NOMO-1 treated with dmso at 0.1 percent for 144 hours (cell line): Measurements from ENCODE around the gene SDCCAG8.

Experiments used
- DNase-seq: peaks from one replicate; lab custom pipeline; 2025; ENCODE audit not compliant: unreplicated experiment; lab: John Stamatoyannopoulos, UW

Gene SDCCAG8

DNA sequence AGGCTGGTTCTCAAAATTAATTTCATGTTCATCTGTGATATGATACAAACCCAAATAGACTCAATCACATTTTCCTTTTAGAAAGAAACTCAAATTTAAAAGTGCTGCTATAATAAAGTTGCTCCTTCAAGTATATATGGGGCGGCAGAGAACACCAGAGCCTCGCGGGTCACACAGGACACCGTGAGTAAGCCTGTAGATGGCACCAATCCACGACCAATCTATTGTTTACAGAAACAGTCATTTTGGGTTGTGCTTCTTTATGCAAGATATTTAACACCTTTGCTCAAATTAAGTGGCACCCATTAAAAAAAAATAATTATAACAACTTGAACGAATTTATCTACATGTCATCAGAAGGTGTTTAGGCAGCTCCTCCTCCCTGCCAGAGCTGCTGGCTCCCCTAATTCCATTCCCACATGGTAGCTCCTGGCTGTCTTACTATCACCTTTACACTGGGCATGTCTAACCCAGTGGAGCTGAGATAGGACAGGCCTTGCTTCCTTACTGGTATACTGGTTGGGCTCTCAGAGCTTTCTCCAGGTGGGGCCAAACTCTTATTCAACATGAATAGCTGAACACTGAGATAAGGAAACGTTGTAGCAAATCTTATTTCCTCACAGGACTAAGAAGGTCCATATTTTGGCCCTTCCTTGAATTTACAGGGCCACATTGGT is 287.0 kb downstream of the SDCCAG8 start:
- DNase-seq, result no peak

DNA sequence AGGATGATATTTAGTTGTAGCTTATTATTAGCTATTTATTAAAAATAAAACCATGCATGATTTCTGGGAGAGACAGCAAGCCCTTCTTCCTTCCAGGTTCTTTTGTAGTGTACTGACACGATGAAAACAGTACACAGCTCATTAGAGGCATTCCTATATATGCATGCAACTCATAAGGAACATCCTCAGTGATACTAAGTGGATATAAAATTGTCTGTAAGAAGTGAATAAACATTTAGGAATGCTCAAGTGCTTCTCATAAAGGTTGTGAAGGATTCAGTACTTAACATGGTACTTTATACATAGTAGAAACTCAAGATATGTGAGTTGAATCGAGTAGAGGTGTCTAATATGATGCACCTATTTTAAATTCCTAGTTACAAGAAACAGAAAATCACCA is 287.7 kb downstream of the SDCCAG8 start:
- DNase-seq, result no peak

DNA sequence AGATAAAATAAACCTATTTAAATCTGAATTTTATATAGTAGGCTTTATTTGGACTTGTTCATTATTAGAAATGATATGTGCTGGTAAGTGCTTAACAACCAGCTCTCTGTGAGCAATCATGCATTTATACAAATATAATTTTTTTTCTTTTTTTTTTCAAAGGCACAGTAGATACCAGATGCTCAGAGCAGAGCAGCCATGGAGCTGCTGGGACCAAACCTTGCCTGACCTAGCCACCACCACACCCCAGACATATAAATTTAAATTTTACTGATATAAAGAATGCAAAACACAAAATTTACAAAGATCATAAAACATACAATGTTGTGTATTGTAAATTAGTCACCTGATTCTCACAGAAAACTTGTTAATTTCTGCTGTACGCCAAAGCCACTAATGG is 290.6 kb downstream of the SDCCAG8 start:
- no peak for DNase-seq

DNA sequence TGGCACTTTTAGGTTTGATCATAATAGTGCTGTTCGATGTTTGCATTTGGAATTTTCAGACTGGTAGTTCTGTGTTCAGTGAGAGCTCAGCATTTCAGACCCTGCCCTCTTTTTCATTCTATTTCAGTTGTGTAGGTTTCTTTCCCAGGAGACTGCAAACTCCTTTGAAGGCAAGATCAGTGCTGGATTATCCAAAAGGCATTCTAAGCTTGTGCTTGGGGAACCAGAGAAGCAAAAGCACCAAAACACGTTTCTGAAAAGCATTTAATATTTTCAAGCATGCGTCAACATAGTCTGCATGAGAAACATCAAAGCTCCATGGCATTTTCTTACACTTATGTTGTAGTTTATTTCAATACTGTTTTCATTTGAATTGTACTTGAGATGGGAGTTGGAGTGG is 292.1 kb downstream of the SDCCAG8 start:
- DNase-seq, result no peak

DNA sequence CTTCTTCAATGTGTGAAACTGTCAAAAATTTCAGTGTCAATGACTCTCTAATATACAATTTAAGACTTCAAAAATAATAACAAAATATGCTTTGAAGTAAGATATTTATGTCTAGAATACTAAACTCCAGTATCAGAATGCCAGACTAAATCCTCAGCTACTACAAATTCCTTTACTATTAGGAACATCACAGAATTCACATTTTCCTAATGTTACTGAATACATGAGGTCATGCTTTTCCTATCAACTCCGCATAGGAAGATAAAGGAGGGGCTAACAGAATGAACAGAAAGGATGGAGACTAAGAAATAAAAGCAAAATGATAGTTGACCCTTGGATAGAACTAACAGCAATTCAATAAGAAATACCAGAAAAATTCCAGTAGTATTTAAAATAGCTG is 292.7 kb downstream of the SDCCAG8 start:
- DNase-seq, result no peak

DNA sequence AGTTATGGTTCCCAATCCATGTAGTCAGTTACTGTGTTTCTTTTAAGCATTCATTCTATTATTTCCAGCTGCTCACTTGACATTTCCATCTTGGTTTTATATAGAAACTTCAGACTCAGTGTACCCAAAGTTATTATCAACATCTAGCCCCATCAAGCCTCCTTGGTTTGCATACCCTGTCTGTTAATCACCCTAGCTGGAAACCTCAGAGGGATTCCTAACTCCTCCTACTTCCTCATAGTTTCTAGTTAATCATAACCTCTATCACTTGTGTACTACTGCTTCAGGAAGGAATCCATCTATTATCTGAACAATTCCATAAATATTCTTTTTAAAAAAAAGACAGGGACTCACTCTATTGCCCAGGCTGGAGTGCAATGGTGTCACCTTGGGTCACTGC is 293.3 kb downstream of the SDCCAG8 start:
- DNase-seq, result no peak
